Measurements from ENCODE around the gene PDF. TPM values are rescaled to one million over a fixed set of nuclear protein-coding genes. Genes with fewer than 3 reads are reported as not detected.

PDF gene
- total and polyA plus RNA-seq, 2 of the 13 experiments (the other 11 are each of a cell fraction or from before 2014, with no cell fraction given), result 12.4 to 48.8 TPM

DNA sequence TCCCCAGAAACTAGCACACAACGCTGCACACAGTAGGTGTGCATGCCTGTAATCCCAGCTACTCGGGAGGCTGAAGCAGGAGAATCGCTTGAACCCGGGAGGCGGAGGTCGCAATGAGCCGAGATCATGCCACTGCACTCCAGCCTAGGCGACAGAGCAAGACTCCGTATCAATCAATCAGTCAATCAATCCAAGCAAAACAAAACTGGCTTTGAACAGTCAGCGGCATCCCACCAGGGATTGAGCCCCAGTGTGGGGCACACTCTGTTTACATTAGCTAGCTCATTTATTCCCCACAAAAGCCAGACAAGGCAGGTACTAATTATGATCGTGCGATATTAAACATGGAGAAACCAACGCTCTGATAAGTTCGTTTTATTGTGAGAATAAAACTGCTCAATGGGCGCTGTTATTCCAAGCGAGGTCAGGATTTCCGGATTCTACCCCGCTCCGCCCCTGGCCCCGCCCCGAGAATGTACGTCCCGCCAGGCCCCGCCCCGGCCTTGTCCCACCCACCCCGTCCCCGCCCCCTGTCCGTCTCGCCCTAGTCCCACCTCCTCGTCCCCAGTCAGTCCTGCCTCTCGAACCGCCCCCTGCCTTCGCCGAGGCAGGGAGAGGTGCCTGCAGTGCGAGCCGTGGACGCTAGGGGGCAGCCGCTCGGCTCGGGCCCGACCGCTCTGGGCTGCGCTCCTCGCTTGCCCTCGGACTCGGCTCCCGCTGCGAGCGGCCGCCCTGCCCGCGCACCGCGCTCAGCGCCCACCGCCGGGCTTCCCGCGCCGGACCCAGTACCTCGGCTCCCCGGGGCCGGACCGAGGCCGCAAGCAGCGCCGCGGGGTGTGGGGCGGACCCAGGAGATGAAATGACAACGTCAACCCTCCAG lies 19.5 kb downstream of the PDF start, which contains the start of gene VPS4A:
Gene VPS4A, plus strand, starts transcription at position 698 of the 880 bp plus-strand sequence. Its CDS starts 162 bp downstream, at position 860.
- CTCF ChIA-PET (ENCODE audit: low intra/inter-chr PET ratio, low total read pairs), result interaction anchor here (1.5 kb wide), 1 partner anchor 28 kb away, joined by 10 read pairs; the partner anchor contains the start of genes COG8 and NIP7
- POLR2A ChIA-PET, result interaction anchor here (0.8 to 3.0 kb wide), 6 partner anchors 13 to 124 kb away, joined by 3 to 16 read pairs (median 4); partner anchors contain the start of genes PDF and SNTB2
- TF ChIP-seq ZNF678 (CRISPR knock-in tag; IDR thresholded peaks at IDR 0.05) (peak; percentile 61; the same call in 1 of the 2 replicates), ZNF3 (CRISPR knock-in tag; IDR thresholded peaks at IDR 0.05) (no peak; the same call in 1 of the 2 replicates), LCORL (IDR thresholded peaks at IDR 0.05) (no peak), LCORL (CRISPR knock-in tag; IDR thresholded peaks at IDR 0.05) (peak; percentile 45), ZNF546 (CRISPR knock-in tag; conservative IDR thresholded peaks at IDR 0.05) (peak; percentile 73; the same call in 1 of the 2 replicates), ZFP37 (CRISPR knock-in tag; IDR thresholded peaks at IDR 0.05; ENCODE audit: borderline replicate concordance) (0 out of 2 replicates have a peak, but pooled peaks have one; percentile 73), ZNF724P (CRISPR knock-in tag; IDR thresholded peaks at IDR 0.05; ENCODE audit: borderline replicate concordance) (peak; percentile 46; the same call in 1 of the 2 replicates), YEATS4 (CRISPR knock-in tag; IDR thresholded peaks at IDR 0.05; ENCODE audit: borderline replicate concordance) (peak; percentile 84), ZNF652 (CRISPR knock-in tag; IDR thresholded peaks at IDR 0.05; ENCODE audit: borderline replicate concordance, low read depth) (no peak), FOXM1 (CRISPR knock-in tag; IDR thresholded peaks at IDR 0.05) (no peak), ZNF777 (CRISPR knock-in tag; IDR thresholded peaks at IDR 0.05) (no peak), ZNF431 (CRISPR knock-in tag; IDR thresholded peaks at IDR 0.05; ENCODE audit: borderline replicate concordance, low read depth) (peak; percentile 84), GABPA (IDR thresholded peaks at IDR 0.05; ENCODE audit: low read depth, low read length) (peak; percentile 62), GABPA (CRISPR knock-in tag; IDR thresholded peaks at IDR 0.05; ENCODE audit: low read depth) (peak; percentile 75), BORCS8-MEF2B (CRISPR knock-in tag; IDR thresholded peaks at IDR 0.05) (peak; percentile 78)
- TF ChIP-seq, protein P1, sequence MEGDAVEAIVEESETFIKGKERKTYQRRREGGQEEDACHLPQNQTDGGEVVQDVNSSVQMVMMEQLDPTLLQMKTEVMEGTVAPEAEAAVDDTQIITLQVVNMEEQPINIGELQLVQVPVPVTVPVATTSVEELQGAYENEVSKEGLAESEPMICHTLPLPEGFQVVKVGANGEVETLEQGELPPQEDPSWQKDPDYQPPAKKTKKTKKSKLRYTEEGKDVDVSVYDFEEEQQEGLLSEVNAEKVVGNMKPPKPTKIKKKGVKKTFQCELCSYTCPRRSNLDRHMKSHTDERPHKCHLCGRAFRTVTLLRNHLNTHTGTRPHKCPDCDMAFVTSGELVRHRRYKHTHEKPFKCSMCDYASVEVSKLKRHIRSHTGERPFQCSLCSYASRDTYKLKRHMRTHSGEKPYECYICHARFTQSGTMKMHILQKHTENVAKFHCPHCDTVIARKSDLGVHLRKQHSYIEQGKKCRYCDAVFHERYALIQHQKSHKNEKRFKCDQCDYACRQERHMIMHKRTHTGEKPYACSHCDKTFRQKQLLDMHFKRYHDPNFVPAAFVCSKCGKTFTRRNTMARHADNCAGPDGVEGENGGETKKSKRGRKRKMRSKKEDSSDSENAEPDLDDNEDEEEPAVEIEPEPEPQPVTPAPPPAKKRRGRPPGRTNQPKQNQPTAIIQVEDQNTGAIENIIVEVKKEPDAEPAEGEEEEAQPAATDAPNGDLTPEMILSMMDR (CRISPR knock-in tag; IDR thresholded peaks at IDR 0.05), result peak; percentile 92
- TF ChIP-seq, protein P2, sequence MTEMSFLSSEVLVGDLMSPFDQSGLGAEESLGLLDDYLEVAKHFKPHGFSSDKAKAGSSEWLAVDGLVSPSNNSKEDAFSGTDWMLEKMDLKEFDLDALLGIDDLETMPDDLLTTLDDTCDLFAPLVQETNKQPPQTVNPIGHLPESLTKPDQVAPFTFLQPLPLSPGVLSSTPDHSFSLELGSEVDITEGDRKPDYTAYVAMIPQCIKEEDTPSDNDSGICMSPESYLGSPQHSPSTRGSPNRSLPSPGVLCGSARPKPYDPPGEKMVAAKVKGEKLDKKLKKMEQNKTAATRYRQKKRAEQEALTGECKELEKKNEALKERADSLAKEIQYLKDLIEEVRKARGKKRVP (CRISPR knock-in tag; IDR thresholded peaks at IDR 0.05), result peak; percentile 12 to 54; a peak in 3 of 4 replicates
- TF ChIP-seq, protein P3, sequence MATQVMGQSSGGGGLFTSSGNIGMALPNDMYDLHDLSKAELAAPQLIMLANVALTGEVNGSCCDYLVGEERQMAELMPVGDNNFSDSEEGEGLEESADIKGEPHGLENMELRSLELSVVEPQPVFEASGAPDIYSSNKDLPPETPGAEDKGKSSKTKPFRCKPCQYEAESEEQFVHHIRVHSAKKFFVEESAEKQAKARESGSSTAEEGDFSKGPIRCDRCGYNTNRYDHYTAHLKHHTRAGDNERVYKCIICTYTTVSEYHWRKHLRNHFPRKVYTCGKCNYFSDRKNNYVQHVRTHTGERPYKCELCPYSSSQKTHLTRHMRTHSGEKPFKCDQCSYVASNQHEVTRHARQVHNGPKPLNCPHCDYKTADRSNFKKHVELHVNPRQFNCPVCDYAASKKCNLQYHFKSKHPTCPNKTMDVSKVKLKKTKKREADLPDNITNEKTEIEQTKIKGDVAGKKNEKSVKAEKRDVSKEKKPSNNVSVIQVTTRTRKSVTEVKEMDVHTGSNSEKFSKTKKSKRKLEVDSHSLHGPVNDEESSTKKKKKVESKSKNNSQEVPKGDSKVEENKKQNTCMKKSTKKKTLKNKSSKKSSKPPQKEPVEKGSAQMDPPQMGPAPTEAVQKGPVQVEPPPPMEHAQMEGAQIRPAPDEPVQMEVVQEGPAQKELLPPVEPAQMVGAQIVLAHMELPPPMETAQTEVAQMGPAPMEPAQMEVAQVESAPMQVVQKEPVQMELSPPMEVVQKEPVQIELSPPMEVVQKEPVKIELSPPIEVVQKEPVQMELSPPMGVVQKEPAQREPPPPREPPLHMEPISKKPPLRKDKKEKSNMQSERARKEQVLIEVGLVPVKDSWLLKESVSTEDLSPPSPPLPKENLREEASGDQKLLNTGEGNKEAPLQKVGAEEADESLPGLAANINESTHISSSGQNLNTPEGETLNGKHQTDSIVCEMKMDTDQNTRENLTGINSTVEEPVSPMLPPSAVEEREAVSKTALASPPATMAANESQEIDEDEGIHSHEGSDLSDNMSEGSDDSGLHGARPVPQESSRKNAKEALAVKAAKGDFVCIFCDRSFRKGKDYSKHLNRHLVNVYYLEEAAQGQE (IDR thresholded peaks at IDR 0.05; ENCODE audit: borderline replicate concordance in 1 of 2, low read depth in 1 of 2, low read length in 2 of 2), result no peak

More for the DNA sequence above, 19.5 kb downstream of the PDF start, which contains the start of gene VPS4A:
- Histone ChIP-seq H2AFZ (ENCODE audit: low read length) (peak within 1 kb of the TSS; percentile 50), H3K36me3 (replicated peaks in 1 of 2; ENCODE audit: control insufficient read depth in 1 of 2, insufficient read depth in 2 of 2, low read length in 2 of 2) (peaks cover 10 to 13% of the 10 kb centered on the region in 2 experiments; a peak in 4 of 5 replicates), H3K4me3 (replicated peaks in 1 of 3; ENCODE audit: insufficient read depth in 1 of 3, low read depth in 2 of 3, low read length in 3 of 3) (peak within 1 kb of the TSS; percentile 74 to 96 (median 81)), H3K27ac (ENCODE audit: extremely low read length, insufficient read depth, low read length) (peak within 1 kb of the TSS; percentile 75), H3K4me2 (ENCODE audit: low read depth, low read length) (peak within 1 kb of the TSS; percentile 94), H3K27me3 (ENCODE audit: control insufficient read depth in 1 of 2, insufficient read depth in 2 of 2, low read length in 2 of 2) (no peaks in the 10 kb centered on the region), H4K20me1 (ENCODE audit: insufficient read depth, low read length) (0 out of 2 replicates have a peak, but pooled peaks cover 4% of the 10 kb centered on the region), H3K4me1 (ENCODE audit: insufficient read depth, low read length) (peaks cover 34% of the 10 kb centered on the region), H3K9me3 (ENCODE audit: low read length) (no peaks in the 10 kb centered on the region), H3K9ac (ENCODE audit: insufficient read depth, low read depth, low read length) (peak within 1 kb of the TSS; percentile 84), H3K79me2 (ENCODE audit: insufficient read depth, low read length) (peaks cover 24% of the 10 kb centered on the region)
- FAIRE-seq (peak; percentile 83), DNase-seq (ENCODE audit: low spot score) (peak; percentile 92), ATAC-seq (peak; percentile 91)
- intact Hi-C loops (cut with micrococcal nuclease; ENCODE audit: unreplicated experiment), result loop anchor here (2.0 kb wide), 1 partner anchor 16 kb away; no protein-coding TSS in a partner anchor
- BruUV-seq (replicated peaks), result TSS peak; percentile 66
- 22% methylated on average over 36 of the region's 70 CpGs for WGBS (ENCODE audit: low lambda C conversion rate)
- in situ Hi-C loops (cut with HindIII; ENCODE audit: extremely low pct_ligation_motif_present, low pct_unique_long_range_greater_than_20kb), result no loop called here
